Measurements from ENCODE around the gene RBM6. TPM values are rescaled to one million over a fixed set of nuclear protein-coding genes. Genes with fewer than 3 reads are reported as not detected.
A peak's percentile ranks its signal among the peaks of the same experiment; 100 is the strongest.
"Not testable (repeated sequence)": the region's sequence is repeated elsewhere in the genome, so short reads cannot be mapped to it uniquely, and the experiment has no call there.

Gene RBM6
- total and polyA plus RNA-seq, 7 experiments from 2014 or later: 29.6 to 208 (median 149) TPM

GRCh38 chr3:50008931-50009330 is 69.0 kb downstream of the RBM6 start:
- intact Hi-C loops (cut with micrococcal nuclease): no loop called here
- Histone ChIP-seq H3K4me3 (ENCODE audit: low read length) (no peak overlapping the region), H3K36me3 (ENCODE audit: control insufficient read depth in 2 of 3, insufficient read depth in 3 of 3, low read length in 3 of 3) (peaks cover 0 to 28% (median 3%) of the 10 kb centered on the region in 3 experiments), H3K9me3 (ENCODE audit: control insufficient read depth in 2 of 3, low read length in 3 of 3) (no peaks in the 10 kb centered on the region), H3K27ac (ENCODE audit: low read depth, low read length) (no peak overlapping the region), H3K4me1 (ENCODE audit: control insufficient read depth in 2 of 2, insufficient read depth in 2 of 2, low read length in 2 of 2) (no peaks in the 10 kb centered on the region), H3K27me3 (ENCODE audit: control insufficient read depth in 2 of 2, insufficient read depth in 2 of 2, low read length in 2 of 2) (no peaks in the 10 kb centered on the region)
- H3K9me3 Mint-ChIP-seq: no peaks in the 10 kb centered on the region
- no peak for ATAC-seq
- peaks cover 0 to 10% (median 2%) of the 10 kb centered on the region in 7 donors for H3K4me1 Mint-ChIP-seq
- no peaks in the 10 kb centered on the region for H3K27me3 Mint-ChIP-seq
- DNase-seq: no peak
- no peak overlapping the region for H3K27ac Mint-ChIP-seq
- H3K4me3 Mint-ChIP-seq: no peak overlapping the region
- ChIA-PET CTCF (no interaction called here), POLR2A (no interaction called here)
- peaks cover 0 to 24% (median 12%) of the 10 kb centered on the region in 5 donors for H3K36me3 Mint-ChIP-seq

GRCh38 chr3:50010959-50011358 is 71.0 kb downstream of the RBM6 start:
- ChIA-PET POLR2A (interaction anchor here (0.6 kb wide), 1 partner anchor 226 kb away, joined by 3 read pairs; no protein-coding TSS in a partner anchor), CTCF (no interaction called here)
- Histone ChIP-seq H3K4me3 (ENCODE audit: low read length) (no peak overlapping the region), H3K4me1 (ENCODE audit: control insufficient read depth in 2 of 2, insufficient read depth in 2 of 2, low read length in 2 of 2) (no peaks in the 10 kb centered on the region), H3K36me3 (ENCODE audit: control insufficient read depth in 2 of 3, insufficient read depth in 3 of 3, low read length in 3 of 3) (peaks cover under 1 to 30% (median 5%) of the 10 kb centered on the region in 3 experiments), H3K9me3 (ENCODE audit: control insufficient read depth in 2 of 3, low read length in 3 of 3) (no peaks in the 10 kb centered on the region), H3K27me3 (ENCODE audit: control insufficient read depth in 2 of 2, insufficient read depth in 2 of 2, low read length in 2 of 2) (no peaks in the 10 kb centered on the region), H3K27ac (ENCODE audit: low read depth, low read length) (no peak overlapping the region)
- Mint-ChIP-seq H3K36me3 (peaks cover 0 to 19% (median 11%) of the 10 kb centered on the region in 5 donors), H3K27ac (no peak overlapping the region), H3K27me3 (no peaks in the 10 kb centered on the region), H3K4me1 (peaks cover 0 to 6% (median 2%) of the 10 kb centered on the region in 7 donors), H3K4me3 (no peak overlapping the region), H3K9me3 (no peaks in the 10 kb centered on the region)
- intact Hi-C loops (cut with micrococcal nuclease): no loop called here
- ATAC-seq (no peak), DNase-seq (no peak)

- no peaks in the 10 kb centered on the region for H3K4me1 ChIP-seq (ENCODE audit: control insufficient read depth in 2 of 2, insufficient read depth in 2 of 2, low read length in 2 of 2)
- H3K4me1 Mint-ChIP-seq: peaks cover 0 to 8% (median 6%) of the 10 kb centered on the region in 7 donors
- intact Hi-C loops (cut with micrococcal nuclease): no loop called here
Observed at GRCh38 chr3:50015918-50016317, 76.0 kb downstream of the RBM6 start.

GRCh38 chr3:50028346-50028745 is 88.4 kb downstream of the RBM6 start:
- Histone ChIP-seq H3K4me1 (ENCODE audit: control insufficient read depth in 2 of 2, insufficient read depth in 2 of 2, low read length in 2 of 2) (no peaks in the 10 kb centered on the region), H3K27me3 (ENCODE audit: control insufficient read depth in 2 of 2, insufficient read depth in 2 of 2, low read length in 2 of 2) (no peaks in the 10 kb centered on the region), H3K36me3 (ENCODE audit: control insufficient read depth in 2 of 3, insufficient read depth in 3 of 3, low read length in 3 of 3) (peaks cover 0 to 13% (median 0%) of the 10 kb centered on the region in 3 experiments), H3K9me3 (ENCODE audit: control insufficient read depth in 2 of 3, low read length in 3 of 3) (no peaks in the 10 kb centered on the region), H3K27ac (ENCODE audit: low read depth, low read length) (no peak overlapping the region), H3K4me3 (ENCODE audit: low read length) (no peak overlapping the region)
- ATAC-seq: no peak
- intact Hi-C loops (cut with micrococcal nuclease): no loop called here
- ChIA-PET CTCF (no interaction called here), POLR2A (interaction anchor here (0.5 to 0.7 kb wide), 2 partner anchors 14 to 70 kb away, joined by 4 read pairs; no protein-coding TSS in a partner anchor)
- peaks cover 0 to 6% (median 0%) of the 10 kb centered on the region in 11 donors for H3K9me3 Mint-ChIP-seq
- no peak for DNase-seq
- peaks cover 9 to 42% (median 24%) of the 10 kb centered on the region in 5 donors for H3K36me3 Mint-ChIP-seq
- no peaks in the 10 kb centered on the region for H3K27me3 Mint-ChIP-seq
- peak overlapping the region in 1 of 9 donors; percentile 19 for H3K27ac Mint-ChIP-seq
- peaks cover 2 to 11% (median 4%) of the 10 kb centered on the region in 7 donors for H3K4me1 Mint-ChIP-seq
- H3K4me3 Mint-ChIP-seq: no peak overlapping the region

More at GRCh38 chr3:50015918-50016317, 76.0 kb downstream of the RBM6 start:
- H3K27ac ChIP-seq (ENCODE audit: low read depth, low read length): no peak overlapping the region
- Mint-ChIP-seq H3K4me3 (no peak overlapping the region), H3K27me3 (no peaks in the 10 kb centered on the region), H3K27ac (no peak overlapping the region), H3K9me3 (peaks cover 0 to 6% (median 0%) of the 10 kb centered on the region in 11 donors), H3K36me3 (peaks cover 15 to 47% (median 41%) of the 10 kb centered on the region in 5 donors)
- H3K4me3 ChIP-seq (ENCODE audit: low read length): no peak overlapping the region
- DNase-seq (no peak), ATAC-seq (no peak)
- peaks cover 0 to 23% (median 5%) of the 10 kb centered on the region in 3 experiments for H3K36me3 ChIP-seq (ENCODE audit: control insufficient read depth in 2 of 3, insufficient read depth in 3 of 3, low read length in 3 of 3)
- no peaks in the 10 kb centered on the region for H3K27me3 ChIP-seq (ENCODE audit: control insufficient read depth in 2 of 2, insufficient read depth in 2 of 2, low read length in 2 of 2)
- CTCF ChIA-PET: interaction anchor here (0.6 kb wide), 1 partner anchor 477 kb away, joined by 3 read pairs; no protein-coding TSS in a partner anchor
- POLR2A ChIA-PET: no interaction called here
- no peaks in the 10 kb centered on the region for H3K9me3 ChIP-seq (ENCODE audit: control insufficient read depth in 2 of 3, low read length in 3 of 3)

GRCh38 chr3:50031201-50031600 is 91.3 kb downstream of the RBM6 start:
- Mint-ChIP-seq H3K36me3 (peaks cover 9 to 41% (median 25%) of the 10 kb centered on the region in 5 donors), H3K4me1 (peaks cover 2 to 11% (median 4%) of the 10 kb centered on the region in 7 donors)
- H3K27ac ChIP-seq (ENCODE audit: low read depth, low read length); H3K4me3 ChIP-seq (ENCODE audit: low read length); H3K9me3 Mint-ChIP-seq; H3K27me3 ChIP-seq (ENCODE audit: control insufficient read depth in 2 of 2, insufficient read depth in 2 of 2, low read length in 2 of 2); intact Hi-C loops (cut with micrococcal nuclease); H3K9me3 ChIP-seq (ENCODE audit: control insufficient read depth in 2 of 3, low read length in 3 of 3); H3K4me3 Mint-ChIP-seq; H3K27ac Mint-ChIP-seq; H3K36me3 ChIP-seq (ENCODE audit: control insufficient read depth in 2 of 3, insufficient read depth in 3 of 3, low read length in 3 of 3); H3K27me3 Mint-ChIP-seq; ATAC-seq; DNase-seq; POLR2A ChIA-PET; H3K4me1 ChIP-seq (ENCODE audit: control insufficient read depth in 2 of 2, insufficient read depth in 2 of 2, low read length in 2 of 2); CTCF ChIA-PET: not testable (repeated sequence)

GRCh38 chr3:50044976-50045375 is 105.0 kb downstream of the RBM6 start:
- no peak overlapping the region for H3K27ac ChIP-seq (ENCODE audit: low read depth, low read length)
- H3K27me3 ChIP-seq (ENCODE audit: control insufficient read depth in 2 of 2, insufficient read depth in 2 of 2, low read length in 2 of 2): no peaks in the 10 kb centered on the region
- no peak overlapping the region for H3K4me3 ChIP-seq (ENCODE audit: low read length)
- Mint-ChIP-seq H3K36me3 (peaks cover 0 to 20% (median 11%) of the 10 kb centered on the region in 5 donors), H3K27me3 (no peaks in the 10 kb centered on the region), H3K4me3 (no peak overlapping the region), H3K9me3 (no peaks in the 10 kb centered on the region), H3K4me1 (peaks cover 6 to 16% (median 13%) of the 10 kb centered on the region in 7 donors), H3K27ac (peak overlapping the region in 1 of 9 donors; percentile 3)
- ATAC-seq: no peak
- intact Hi-C loops (cut with micrococcal nuclease): no loop called here
- peaks cover 0 to 31% (median 1%) of the 10 kb centered on the region in 3 experiments for H3K36me3 ChIP-seq (ENCODE audit: control insufficient read depth in 2 of 3, insufficient read depth in 3 of 3, low read length in 3 of 3)
- CTCF ChIA-PET: no interaction called here
- no peaks in the 10 kb centered on the region for H3K9me3 ChIP-seq (ENCODE audit: control insufficient read depth in 2 of 3, low read length in 3 of 3)
- no peaks in the 10 kb centered on the region for H3K4me1 ChIP-seq (ENCODE audit: control insufficient read depth in 2 of 2, insufficient read depth in 2 of 2, low read length in 2 of 2)
- POLR2A ChIA-PET: no interaction called here
- DNase-seq: no peak

- Mint-ChIP-seq H3K27ac (peak overlapping the region in 2 of 9 donors; percentile 45 to 68), H3K9me3 (no peaks in the 10 kb centered on the region), H3K27me3 (no peaks in the 10 kb centered on the region), H3K4me1 (peaks cover 0 to 8% (median 0%) of the 10 kb centered on the region in 7 donors), H3K36me3 (peaks cover 0 to 23% (median 13%) of the 10 kb centered on the region in 5 donors), H3K4me3 (no peak overlapping the region)
- no peaks in the 10 kb centered on the region for H3K9me3 ChIP-seq (ENCODE audit: control insufficient read depth in 2 of 3, low read length in 3 of 3)
- H3K27me3 ChIP-seq (ENCODE audit: control insufficient read depth in 2 of 2, insufficient read depth in 2 of 2, low read length in 2 of 2): no peaks in the 10 kb centered on the region
- ChIA-PET POLR2A (no interaction called here), CTCF (no interaction called here)
- no peak overlapping the region for H3K4me3 ChIP-seq (ENCODE audit: low read length)
- H3K36me3 ChIP-seq (ENCODE audit: control insufficient read depth in 2 of 3, insufficient read depth in 3 of 3, low read length in 3 of 3): peaks cover 5 to 45% (median 5%) of the 10 kb centered on the region in 3 experiments
- H3K4me1 ChIP-seq (ENCODE audit: control insufficient read depth in 2 of 2, insufficient read depth in 2 of 2, low read length in 2 of 2): no peaks in the 10 kb centered on the region
- no peak for DNase-seq
- H3K27ac ChIP-seq (ENCODE audit: low read depth, low read length): no peak overlapping the region
- ATAC-seq: no peak
- intact Hi-C loops (cut with micrococcal nuclease): no loop called here
Observed at GRCh38 chr3:50047426-50047825, 107.5 kb downstream of the RBM6 start.
